Measurements from ENCODE around the gene CAPN5.

CAPN5 gene

DNA sequence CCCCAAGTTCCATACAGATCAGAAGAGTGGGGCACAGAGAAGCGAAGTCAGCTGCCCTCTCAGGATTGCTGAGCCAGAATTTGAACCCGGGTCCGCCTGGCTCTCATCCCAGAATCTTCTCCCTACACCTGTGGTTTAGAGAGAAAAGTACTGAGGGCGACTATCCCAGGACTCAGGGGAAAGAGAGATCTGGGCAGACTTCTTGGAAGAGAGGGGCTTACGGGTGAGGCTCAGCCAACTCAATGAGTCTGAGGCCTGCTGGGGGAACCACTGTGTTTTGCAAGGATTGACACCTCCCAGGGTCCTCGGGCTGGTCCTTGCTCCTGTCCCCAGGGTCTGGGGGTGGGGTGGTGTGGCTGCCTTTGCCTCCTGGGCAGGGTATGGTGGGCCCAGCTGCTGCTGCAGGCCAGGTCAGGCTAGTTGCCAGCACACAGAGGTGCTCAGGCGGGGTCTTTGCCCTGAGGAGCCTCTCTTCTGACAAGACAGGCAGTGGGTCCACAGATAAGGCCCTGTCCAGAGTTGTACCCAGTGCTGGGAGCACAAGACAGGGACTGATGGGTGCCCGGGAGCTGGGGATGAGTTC, 1.2 kb downstream of the CAPN5 start:
- no peak for DNase-seq

- no peak for DNase-seq
Measured at GRCh38 chr11:77068457-77069335, 1.9 kb downstream of the CAPN5 start.

- DNase-seq: no peak
Measured at GRCh38 chr11:77069336-77069968, 2.7 kb downstream of the CAPN5 start.

- DNase-seq: no peak
Measured at GRCh38 chr11:77069969-77070582, 3.3 kb downstream of the CAPN5 start.

DNA sequence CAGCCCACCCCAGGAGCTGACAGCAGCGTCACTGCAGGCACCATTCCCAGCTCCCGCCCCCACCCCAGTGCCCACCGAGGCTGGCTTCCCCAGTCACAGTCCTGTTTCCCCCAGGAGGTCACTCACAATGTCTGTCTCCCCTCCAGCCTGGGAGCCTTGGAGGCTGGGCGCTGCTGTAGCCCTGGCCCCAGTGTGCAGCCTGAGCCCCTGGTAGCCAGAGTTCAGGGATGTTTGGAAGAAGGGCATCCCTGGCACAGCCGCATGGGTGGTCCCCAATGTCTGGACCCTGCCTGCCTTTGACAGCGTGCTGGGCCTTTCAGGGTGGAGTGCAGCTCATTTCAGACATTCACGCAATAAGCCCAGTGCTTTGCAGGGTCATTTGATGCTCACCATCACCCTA, 4.3 kb downstream of the CAPN5 start:
- no peak for DNase-seq

GRCh38 chr11:77071671-77072605, 5.2 kb downstream of the CAPN5 start:
- DNase-seq: peak; percentile 56

- DNase-seq: no peak
Measured at GRCh38 chr11:77072851-77073327, 6.1 kb downstream of the CAPN5 start.

- peak; percentile 96 for DNase-seq
Measured at GRCh38 chr11:77073328-77074001, 6.7 kb downstream of the CAPN5 start.

DNA sequence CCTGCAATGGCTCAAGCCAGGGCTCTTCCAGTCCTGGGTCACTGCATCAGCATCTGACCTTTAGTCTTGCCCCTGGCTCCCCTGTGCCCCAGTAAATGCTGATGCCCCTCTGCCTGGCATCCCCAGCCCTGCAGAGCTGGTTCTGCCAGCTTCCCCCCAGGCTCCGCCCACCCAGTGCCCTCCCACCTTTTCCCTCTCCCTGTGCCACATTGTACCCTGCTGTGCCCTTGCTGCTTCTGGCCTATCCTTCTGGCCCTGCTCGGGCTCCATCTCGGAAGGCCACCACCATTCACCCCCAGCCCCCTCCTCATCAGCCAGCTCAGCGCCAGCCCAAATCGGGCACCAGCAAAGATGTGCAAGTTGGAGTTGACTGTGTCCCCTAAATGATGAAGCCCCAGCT, 7.4 kb downstream of the CAPN5 start:
- no peak for DNase-seq

DNA sequence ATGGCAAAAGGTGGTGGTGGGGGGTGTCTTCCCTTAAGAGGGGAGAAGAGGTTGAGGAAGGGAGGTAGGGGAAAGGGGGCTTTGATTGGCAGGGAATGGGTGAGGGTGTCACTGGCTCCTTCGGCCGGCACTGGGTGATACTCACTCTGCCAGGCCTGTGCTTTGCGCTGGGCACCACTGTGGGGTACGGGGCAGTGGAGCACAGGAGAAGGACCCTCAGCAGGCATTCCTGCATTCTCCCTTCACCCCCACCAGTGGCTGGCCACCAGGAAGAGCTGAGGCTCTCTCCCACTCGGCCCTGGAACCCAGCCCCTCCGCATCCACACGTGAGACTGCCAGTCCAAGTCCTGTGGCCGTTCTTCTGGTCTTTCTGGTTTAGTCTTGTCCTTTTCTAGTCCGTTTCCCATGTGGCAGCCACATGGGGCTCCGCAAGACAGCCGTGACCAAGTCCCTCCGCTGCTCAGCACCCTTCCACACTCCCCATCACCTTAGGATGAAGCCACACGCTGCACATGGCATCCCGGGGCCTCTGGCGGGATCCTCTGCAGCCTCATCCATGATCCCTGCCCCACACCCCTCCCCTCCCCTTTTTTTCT, 8.0 kb downstream of the CAPN5 start:
- DNase-seq: no peak

- DNase-seq: no peak
Measured at GRCh38 chr11:77075425-77075905, 8.7 kb downstream of the CAPN5 start.

- no peak for DNase-seq
Measured at GRCh38 chr11:77079666-77080065, 12.9 kb downstream of the CAPN5 start.

GRCh38 chr11:77080643-77081210, 14.0 kb downstream of the CAPN5 start:
- DNase-seq: peak; percentile 35

GRCh38 chr11:77081381-77081851, 14.6 kb downstream of the CAPN5 start:
- DNase-seq: no peak

GRCh38 chr11:77081976-77082836, 15.4 kb downstream of the CAPN5 start:
- DNase-seq: no peak

DNA sequence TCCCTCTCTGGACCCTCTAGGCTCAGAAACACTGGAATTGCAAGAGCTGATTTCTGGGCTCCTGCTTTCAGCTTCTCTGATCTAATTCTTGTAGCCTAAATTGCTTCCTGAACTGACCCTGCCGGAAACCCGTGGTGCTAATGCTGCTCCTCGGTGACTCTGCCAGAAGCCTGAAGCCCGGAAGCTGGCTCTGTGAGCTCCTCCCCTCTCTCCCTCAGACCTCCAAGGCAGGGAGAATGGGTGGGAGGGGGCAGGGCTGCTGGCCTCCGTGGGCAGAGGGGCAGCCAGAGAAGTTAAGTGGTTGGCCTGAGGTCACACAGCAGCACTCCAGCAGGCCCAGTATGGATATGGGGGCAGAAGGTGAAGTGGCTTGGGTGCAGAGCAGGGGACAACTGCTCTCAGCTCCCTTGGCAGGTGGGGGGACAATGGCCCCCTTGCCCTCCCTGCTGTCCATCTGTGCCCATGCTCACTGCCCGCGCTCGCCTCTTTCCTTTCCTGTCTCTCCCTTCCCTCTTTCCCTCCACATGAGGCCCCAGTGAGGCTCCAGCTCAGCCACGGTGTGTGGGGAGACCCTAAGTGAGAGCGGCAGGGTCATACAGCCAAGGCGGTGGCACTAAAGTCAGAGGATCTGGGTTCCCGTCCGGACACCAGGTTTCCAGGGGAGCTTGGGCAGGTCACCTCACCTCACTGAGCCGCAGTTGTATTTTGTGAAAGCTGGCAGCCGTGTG, 16.2 kb downstream of the CAPN5 start:
- DNase-seq: no peak

GRCh38 chr11:77083566-77084245, 16.9 kb downstream of the CAPN5 start:
- no peak for DNase-seq

DNA sequence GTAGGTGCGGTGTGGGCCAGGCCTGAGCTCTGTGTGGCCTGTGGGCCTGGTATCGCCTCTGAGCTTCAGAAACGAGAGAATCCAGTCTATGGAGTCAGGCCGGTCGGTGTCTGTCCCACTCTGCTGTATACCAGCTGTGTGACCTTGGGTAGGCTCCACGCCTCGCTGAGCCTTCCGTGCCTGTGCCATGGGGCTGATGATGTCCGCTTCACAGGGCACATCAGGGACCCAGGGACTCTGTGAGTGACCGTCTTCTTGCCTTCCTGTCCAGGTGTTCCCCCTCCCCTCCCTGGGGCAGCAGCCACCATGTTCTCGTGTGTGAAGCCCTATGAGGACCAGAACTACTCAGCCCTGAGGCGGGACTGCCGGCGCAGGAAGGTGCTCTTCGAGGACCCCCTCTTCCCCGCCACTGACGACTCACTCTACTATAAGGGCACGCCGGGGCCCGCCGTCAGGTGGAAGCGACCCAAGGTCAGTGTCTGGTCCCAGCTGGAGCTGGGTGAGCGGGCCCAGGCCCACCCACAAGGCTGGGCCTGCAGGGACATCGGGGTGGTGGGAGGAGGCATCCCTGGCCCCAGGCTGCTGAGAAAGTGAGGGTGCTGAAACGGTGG, 17.9 kb downstream of the CAPN5 start:
- no peak for DNase-seq

Measured in EL (cell line).